HG02759 (cell line): ENCODE results near the gene C2orf42.
"Not testable (repeated sequence)": the region's sequence is repeated elsewhere in the genome, so short reads cannot be mapped to it uniquely, and the experiment has no call there.

ENCODE experiments used
- ATAC-seq: cut with Tn5 transposase; IDR thresholded peaks from one replicate; pipeline ENCODE4 v1.9.1; 2021; ENCODE audit warnings: mild to moderate bottlenecking, moderate library complexity; ENCODE audit not compliant: unreplicated experiment

The C2orf42 gene

GRCh38 chr2:70190418-70191243 is at the start of gene C2orf42:
Gene C2orf42 (minus strand): TSS chr2:70191019. CDS start chr2:70181985, 9,034 bp downstream.
- ATAC-seq, result peak; percentile 83

GRCh38 chr2:70240599-70240998 is 49.8 kb upstream of the C2orf42 start:
- ATAC-seq, result no peak

- no peak for ATAC-seq
Observed at GRCh38 chr2:70233926-70234325, 43.1 kb upstream of the C2orf42 start.

DNA sequence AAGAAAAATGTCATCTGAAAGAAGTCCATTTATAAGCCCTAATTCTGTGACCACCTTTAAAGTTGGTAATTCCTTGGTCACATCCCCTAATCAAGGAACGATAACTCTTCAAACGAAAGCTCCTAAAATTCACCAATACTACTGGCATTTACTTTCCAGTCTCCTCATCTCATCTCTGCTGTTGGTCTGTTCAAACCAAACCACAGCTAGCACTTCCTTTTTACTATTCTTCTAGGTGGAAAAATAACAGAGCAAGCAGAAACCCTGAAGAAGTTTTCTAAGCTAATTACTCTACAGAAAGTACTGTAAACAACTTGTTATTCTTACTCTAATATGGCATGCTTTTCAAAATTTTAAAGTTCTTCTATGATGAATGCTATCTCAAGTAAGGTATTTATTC is 36.0 kb upstream of the C2orf42 start:
- no peak for ATAC-seq

DNA sequence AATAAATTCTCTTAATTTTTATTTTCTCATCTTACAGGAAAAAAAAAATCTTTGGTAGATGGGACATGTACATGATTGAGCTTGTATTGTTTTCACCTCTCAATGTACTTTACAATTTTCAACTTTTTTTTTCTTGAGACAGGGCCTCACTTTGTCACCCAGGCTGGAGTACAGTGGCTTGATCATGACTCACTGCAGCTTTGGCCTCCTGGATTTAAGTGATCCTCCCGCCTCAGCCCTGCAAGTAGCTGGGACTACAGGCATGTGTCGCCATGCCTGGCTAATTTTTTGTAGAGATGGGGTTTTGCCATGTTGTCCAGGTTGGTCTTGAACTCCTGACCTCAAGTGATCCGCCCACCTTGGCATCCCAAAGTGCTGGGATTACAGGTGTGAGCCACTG is 32.5 kb upstream of the C2orf42 start:
- ATAC-seq, result not testable (repeated sequence)

GRCh38 chr2:70214953-70215549 is 24.2 kb upstream of the C2orf42 start:
- no peak for ATAC-seq

DNA sequence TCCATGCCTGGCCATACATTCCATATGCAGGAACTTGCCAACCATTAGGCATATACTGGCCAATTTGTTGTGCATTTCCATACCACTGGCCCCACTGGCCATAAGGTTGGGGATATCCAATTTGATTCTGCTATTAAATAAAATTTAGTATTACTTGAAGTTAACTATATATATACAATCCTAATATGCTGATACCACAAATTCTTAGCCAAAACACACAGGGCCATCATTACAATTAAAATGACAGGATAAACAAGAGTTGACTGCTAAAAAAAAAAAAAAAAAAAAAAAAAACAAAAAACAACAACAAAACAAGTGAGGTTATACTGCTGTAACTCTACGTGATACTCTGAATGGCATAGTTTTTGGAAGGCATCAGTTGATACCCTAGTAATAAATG is 23.5 kb upstream of the C2orf42 start:
- no peak for ATAC-seq

- ATAC-seq, result no peak
Observed at GRCh38 chr2:70212298-70212932, 21.6 kb upstream of the C2orf42 start.

DNA sequence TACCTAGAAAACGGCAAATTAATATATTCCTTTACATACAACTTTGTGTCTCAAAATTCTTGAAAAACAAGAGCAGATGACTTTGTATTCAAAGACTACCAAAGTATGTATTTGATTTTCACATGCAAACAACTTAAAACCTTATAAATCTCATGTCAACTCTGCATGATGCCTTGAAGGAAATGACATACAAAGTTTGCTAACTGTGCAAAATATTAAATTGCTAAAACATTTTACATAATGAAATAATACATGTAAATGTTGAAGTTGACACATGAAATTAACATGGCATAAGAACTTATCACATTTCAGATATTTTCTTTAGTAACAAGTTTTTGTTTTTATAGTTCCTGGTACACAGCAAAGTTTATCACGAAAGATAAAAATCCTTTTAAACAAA is 20.8 kb upstream of the C2orf42 start:
- no peak for ATAC-seq

DNA sequence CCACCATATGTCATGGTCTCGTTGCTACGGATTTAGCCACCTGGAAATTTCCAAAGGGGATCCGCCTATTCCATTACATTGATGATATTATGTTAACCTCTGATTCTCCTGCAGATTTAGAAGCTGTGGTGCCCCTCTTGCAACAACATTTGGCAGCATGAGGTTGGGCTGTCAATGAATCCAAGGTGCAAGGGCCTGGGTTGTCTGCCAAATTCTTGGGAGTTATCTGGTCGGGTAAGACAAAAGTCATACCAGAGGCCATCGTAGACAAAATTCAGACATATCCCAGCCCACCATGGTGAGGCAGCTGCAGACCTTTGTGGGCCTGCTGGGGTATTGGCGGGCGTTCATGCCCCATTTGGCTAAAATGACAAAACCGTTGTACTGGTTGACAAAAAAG is 13.6 kb upstream of the C2orf42 start:
- no peak for ATAC-seq

GRCh38 chr2:70203086-70203485 is 12.3 kb upstream of the C2orf42 start:
- no peak for ATAC-seq

DNA sequence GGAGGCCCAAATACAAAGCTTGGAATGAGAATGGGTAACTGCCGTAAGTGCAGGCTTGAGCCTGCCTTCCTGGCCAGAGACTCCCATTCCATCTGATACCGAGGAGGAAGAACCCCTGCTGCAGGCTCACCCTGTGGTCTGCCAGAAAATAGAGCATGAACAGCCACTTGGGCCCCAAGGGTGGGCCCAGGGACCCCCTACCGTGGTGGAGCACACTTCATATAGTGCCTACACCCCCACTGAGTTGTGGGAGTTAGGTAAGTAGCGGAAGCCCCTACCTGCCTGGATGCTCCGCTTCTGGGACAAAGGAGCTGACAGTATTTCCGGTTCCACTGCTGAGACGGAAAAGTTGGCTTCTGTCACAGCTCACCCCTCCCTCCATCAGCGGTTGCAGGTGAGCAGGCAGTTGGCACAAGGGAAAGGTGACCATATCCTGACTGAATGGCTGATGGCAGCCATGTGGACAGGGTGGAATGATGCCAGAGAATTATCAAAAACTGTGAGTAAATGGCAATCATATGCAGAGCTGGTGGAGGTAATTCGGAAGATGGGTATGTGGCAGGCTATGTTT is 11.5 kb upstream of the C2orf42 start:
- no peak for ATAC-seq

DNA sequence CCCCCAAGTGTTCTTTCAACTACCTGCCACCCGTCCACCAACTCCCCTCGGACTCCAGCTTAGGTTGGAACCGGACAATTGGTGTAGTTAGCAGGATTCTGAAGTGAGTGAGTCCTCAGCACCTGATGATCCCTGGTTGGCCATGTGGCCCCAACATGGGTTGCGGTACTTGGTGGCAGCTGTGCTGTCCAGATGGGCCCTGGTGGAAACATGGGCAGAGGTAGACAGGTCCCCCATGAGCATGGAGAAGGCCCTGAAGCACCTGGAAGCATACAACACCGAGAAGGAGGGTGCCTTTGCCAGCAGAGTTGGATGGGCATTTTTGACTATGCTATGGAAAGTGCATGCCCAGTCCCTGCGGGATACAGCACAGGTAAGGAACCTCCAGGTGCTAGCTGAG is 11.0 kb upstream of the C2orf42 start:
- no peak for ATAC-seq

DNA sequence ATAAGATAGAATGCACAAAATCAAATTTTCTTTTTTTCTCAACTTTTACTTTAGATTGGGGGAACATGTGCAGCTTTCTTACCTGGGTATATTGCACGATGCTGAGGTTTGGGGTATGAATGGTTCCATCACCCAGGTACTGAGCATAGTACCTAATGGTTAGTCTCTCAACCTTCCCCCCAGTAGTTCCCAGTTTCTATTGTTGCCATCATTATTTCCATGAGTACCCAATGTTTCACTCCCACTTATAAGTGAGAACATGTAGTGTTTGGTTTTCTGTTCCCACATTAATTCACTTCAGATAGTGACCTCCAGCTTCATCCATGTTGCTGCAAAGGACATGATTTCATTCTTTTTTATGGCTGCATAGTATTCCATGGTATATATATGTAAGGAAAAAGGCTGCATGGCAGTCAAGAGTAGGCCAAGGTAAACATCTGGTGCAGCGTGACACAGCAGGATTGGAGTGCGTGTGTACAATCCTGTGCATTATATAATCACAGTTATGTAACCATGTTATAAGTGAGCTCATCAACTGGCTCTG is 10.5 kb upstream of the C2orf42 start:
- no peak for ATAC-seq

- no peak for ATAC-seq
Observed at GRCh38 chr2:70199320-70199864, 8.6 kb upstream of the C2orf42 start.

- no peak for ATAC-seq
Observed at GRCh38 chr2:70192516-70192915, 1.7 kb upstream of the C2orf42 start.

DNA sequence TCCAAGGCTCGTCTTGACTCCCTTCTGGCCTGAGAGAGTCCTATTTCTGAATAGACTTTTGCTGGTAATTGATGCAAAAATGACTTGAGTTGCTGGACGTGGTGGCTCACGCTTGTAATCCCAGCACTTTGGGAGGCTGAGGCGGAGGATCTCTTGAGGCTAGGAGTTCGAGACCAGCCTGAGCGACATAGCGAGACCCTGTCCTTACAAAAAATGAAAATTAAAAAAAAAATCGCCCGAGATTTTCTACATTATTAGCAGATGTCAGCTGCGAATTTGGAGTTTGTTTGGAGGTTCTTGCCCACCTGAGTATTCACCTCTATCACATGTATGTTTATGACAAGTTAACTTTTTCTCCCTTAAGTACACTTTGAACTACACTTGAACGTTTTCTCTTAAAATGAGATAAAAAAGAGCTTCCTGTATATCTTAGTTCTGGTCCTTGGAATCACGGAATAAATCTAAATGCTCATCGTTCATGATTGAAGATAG is 471 bp upstream of the C2orf42 start:
- ATAC-seq, result no peak

GRCh38 chr2:70188460-70188859 is 2.4 kb downstream of the C2orf42 start:
- ATAC-seq, result no peak

DNA sequence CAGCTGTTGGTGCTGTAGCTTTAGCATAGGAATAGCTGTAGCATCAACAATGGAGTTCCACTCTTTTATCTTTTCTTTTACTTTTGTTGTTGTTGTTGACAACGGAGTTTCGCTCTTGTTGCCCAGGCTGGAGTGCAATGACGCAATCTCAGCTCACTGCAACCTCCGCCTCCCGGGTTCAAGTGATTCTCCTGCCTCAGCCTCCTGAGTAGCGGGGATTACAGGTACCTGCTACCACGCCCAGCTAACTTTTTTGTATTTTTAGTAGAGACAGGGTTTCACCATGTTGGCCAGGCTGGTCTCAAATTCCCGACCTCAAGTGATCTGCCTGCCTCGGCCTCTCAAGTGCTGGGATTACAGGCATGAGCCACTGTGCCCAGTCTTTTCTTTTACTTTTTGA is 3.6 kb downstream of the C2orf42 start:
- ATAC-seq, result not testable (repeated sequence)

GRCh38 chr2:70182689-70183088 is 8.1 kb downstream of the C2orf42 start:
- ATAC-seq, result no peak

DNA sequence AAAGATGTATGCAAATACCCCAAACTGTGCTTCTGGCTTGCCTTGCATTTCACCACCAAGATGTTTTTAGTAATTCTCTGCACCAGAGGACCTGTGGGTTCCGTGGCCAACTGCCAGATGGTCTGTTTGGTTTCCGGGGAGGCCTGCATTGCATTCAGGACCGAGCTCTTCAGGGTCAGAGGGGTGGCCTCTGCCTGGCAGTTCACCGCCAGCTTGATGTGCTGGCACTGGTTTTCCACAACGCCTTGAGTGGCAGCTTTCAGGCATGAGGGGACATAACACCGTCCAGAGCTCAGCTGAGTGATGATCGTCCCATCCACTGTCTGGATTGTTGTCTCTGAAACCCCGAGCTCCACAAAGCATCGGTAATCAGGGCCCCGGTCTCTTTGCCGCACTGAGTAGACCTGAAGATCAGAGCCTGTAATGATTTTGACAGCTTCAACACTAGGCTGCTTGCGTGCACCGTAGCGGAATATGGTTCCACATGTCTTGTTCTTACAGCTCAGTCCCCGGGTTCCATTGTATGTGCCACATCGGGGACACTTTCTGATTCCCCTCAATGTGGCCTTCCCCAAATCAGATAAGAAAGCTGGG is 9.4 kb downstream of the C2orf42 start:
- peak; percentile 88 for ATAC-seq
